Lung (tissue), 12 donors: ENCODE results near the gene ZEB2. TPM values are rescaled to one million over a fixed set of nuclear protein-coding genes. Genes with fewer than 3 reads are reported as not detected.
A peak's percentile ranks its signal among the peaks of the same experiment; 100 is the strongest.

Source experiments
- ATAC-seq: fragments of 200-7000 bp; cut with Tn5 transposase; one replicate; pipeline ENCODE4 v1.9.1; 2020; ENCODE audit warnings: moderate number of reproducible peaks; ENCODE audit not compliant: insufficient read depth, low FRiP score
- DNase-seq, 3 donors: peaks; one replicate each; pipeline ENCODE4 v3.0.0-alpha.2; 2013 to 2017
- H3K27ac ChIP-seq, 2 donors: one replicate each; pipeline ENCODE4 v1.5.1; 2013; ENCODE audit warnings: mild to moderate bottlenecking in 2 of 2, moderate library complexity in 2 of 2, control low read depth in 1 of 2, inconsistent platforms in 1 of 2, low read depth in 1 of 2, low read length in 1 of 2
- H3K27me3 ChIP-seq, 3 donors: one replicate each; pipeline ENCODE4 v1.5.1; 2013; ENCODE audit warnings: low read length in 2 of 3; ENCODE audit not compliant: control insufficient read depth in 3 of 3, insufficient read depth in 3 of 3
- H3K36me3 ChIP-seq, 4 donors: one replicate each; pipeline ENCODE4 v1.5.1; 2013; ENCODE audit warnings: low read length in 4 of 4, mild to moderate bottlenecking in 1 of 4, moderate library complexity in 1 of 4; ENCODE audit not compliant: control insufficient read depth in 4 of 4, insufficient read depth in 4 of 4
- H3K4me1 ChIP-seq, 5 donors: one replicate each; pipeline ENCODE4 v1.5.1; 2013; ENCODE audit warnings: low read length in 5 of 5, mild to moderate bottlenecking in 2 of 5, moderate library complexity in 1 of 5; ENCODE audit not compliant: control insufficient read depth in 5 of 5, insufficient read depth in 5 of 5
- H3K4me3 ChIP-seq: one replicate; pipeline ENCODE4 v1.5.1; 2013; ENCODE audit warnings: mild to moderate bottlenecking, control low read depth, moderate library complexity
- H3K9ac ChIP-seq, 2 donors: one replicate each; pipeline ENCODE4 v1.5.1; 2013; ENCODE audit warnings: low read length in 2 of 2, control low read depth in 1 of 2; ENCODE audit not compliant: insufficient read depth in 1 of 2
- H3K9me3 ChIP-seq, 4 donors: one replicate each; pipeline ENCODE4 v1.5.1; 2013; ENCODE audit warnings: low read length in 3 of 4, mild to moderate bottlenecking in 1 of 4, moderate library complexity in 1 of 4; ENCODE audit not compliant: control insufficient read depth in 4 of 4, insufficient read depth in 3 of 4
- CTCF ChIP-seq: IDR thresholded peaks from 2 replicates; pipeline ENCODE4 v1.5.1; 2012; ENCODE audit warnings: mild to moderate bottlenecking; ENCODE audit errors: control extremely low read depth, extremely low read depth
- WGBS, 2 donors: extraction: QIAGEN DNeasy Blood & Tissue Kit; methylation state at CpG; one replicate each; pipeline ENCODE4 v1.1.7; 2013; 5-methylcytosine and 5-hydroxymethylcytosine counted together
- polyA plus RNA-seq, 2 donors: library from polyadenylated mRNA; stranded (reverse); fragments of 200-250 nt; gene quantifications; one replicate each; pipeline ENCODE4 v1.2.1, GENCODE V29; 2013
- total RNA-seq, 2 donors: library from RNA; depleted of rRNA in 1 of 2; stranded (reverse); fragments of >200 nt in 1 of 2; gene quantifications; one replicate each; pipeline ENCODE4 v1.2.1, GENCODE V29; 2014 to 2021
- donor health status: control.
- donor health status: control.
- donor health status: Bipolar disorder and iron deficiency.
- donor health status: healthy.
- donor health status: DM: yes; HTN: yes; CAD: no.

Gene ZEB2
- total and polyA plus RNA-seq, 4 donors = 27.0 to 332 (median 127) TPM

GRCh38 chr2:144445196-144445595 is 74.7 kb downstream of the ZEB2 start:
- Histone ChIP-seq H3K9me3 (no peaks in the 10 kb centered on the region), H3K27ac (no peak overlapping the region), H3K4me3 (no peak overlapping the region), H3K27me3 (no peaks in the 10 kb centered on the region), H3K4me1 (peaks cover 4 to 56% (median 15%) of the 10 kb centered on the region in 5 donors), H3K9ac (no peak overlapping the region), H3K36me3 (peaks cover 2 to 19% (median 13%) of the 10 kb centered on the region in 4 donors)
- no peak for TF ChIP-seq CTCF
- no peak for ATAC-seq
- 85 to 96% methylated on average over 1 of the region's 1 CpG for WGBS, 2 donors
- no peak for DNase-seq

- Histone ChIP-seq H3K4me3 (no peak overlapping the region), H3K27me3 (no peaks in the 10 kb centered on the region), H3K9me3 (no peaks in the 10 kb centered on the region), H3K27ac (peak overlapping the region in 1 of 2 donors; percentile 49), H3K9ac (no peak overlapping the region), H3K36me3 (peaks cover 2 to 19% (median 11%) of the 10 kb centered on the region in 4 donors), H3K4me1 (peaks cover 4 to 63% (median 19%) of the 10 kb centered on the region in 5 donors)
- DNase-seq = no peak
- no peak for ATAC-seq
- no peak for TF ChIP-seq CTCF
- whole genome bisulfite sequencing, 2 donors = 59 to 68% methylated on average over 6 of the region's 6 CpGs
Observed at GRCh38 chr2:144443837-144444817, 75.8 kb downstream of the ZEB2 start.

GRCh38 chr2:144441711-144442141 is 78.2 kb downstream of the ZEB2 start:
- Histone ChIP-seq H3K4me1 (peaks cover 2 to 61% (median 19%) of the 10 kb centered on the region in 5 donors), H3K36me3 (peaks cover 2 to 23% (median 8%) of the 10 kb centered on the region in 4 donors), H3K9me3 (no peaks in the 10 kb centered on the region), H3K27me3 (no peaks in the 10 kb centered on the region), H3K9ac (no peak overlapping the region), H3K27ac (no peak overlapping the region), H3K4me3 (no peak overlapping the region)
- no peak for TF ChIP-seq CTCF
- no peak for ATAC-seq
- 41 to 71% methylated on average over 2 of the region's 2 CpGs for WGBS, 2 donors
- DNase-seq = no peak
